Measurements from ENCODE around the gene FXYD5.

FXYD5 gene

GRCh38 chr19:35156673-35157014, 2.1 kb downstream of the FXYD5 start:
- no peaks in the 10 kb centered on the region for H3K9me3 ChIP-seq (ENCODE audit: control insufficient read depth, insufficient read depth, low read length)
- no peak overlapping the region for H3K27ac ChIP-seq (ENCODE audit: low read depth, low read length)
- H3K4me3 ChIP-seq (ENCODE audit: low read length): no peak overlapping the region
- H3K79me2 ChIP-seq (ENCODE audit: control insufficient read depth, low read length): peaks cover 16% of the 10 kb centered on the region
- H3K4me2 ChIP-seq (ENCODE audit: low read length): no peak overlapping the region
- H3K36me3 ChIP-seq (ENCODE audit: control insufficient read depth, low read length): peaks cover 49% of the 10 kb centered on the region
- no peaks in the 10 kb centered on the region for H4K20me1 ChIP-seq (ENCODE audit: control insufficient read depth, insufficient read depth, low read depth, low read length)
- no peaks in the 10 kb centered on the region for H3F3A ChIP-seq (ENCODE audit: control insufficient read depth, insufficient read depth)
- TF ChIP-seq CTCF (IDR thresholded peaks at IDR 0.05; ENCODE audit: low read depth, low read length, poor library complexity, severe bottlenecking): no peak
- no peak for TF ChIP-seq EZH2phosphoT487 (IDR thresholded peaks at IDR 0.05; ENCODE audit: borderline replicate concordance, low read length)
- H3K27me3 ChIP-seq (ENCODE audit: control insufficient read depth, low read length): peaks cover 8% of the 10 kb centered on the region
- no peaks in the 10 kb centered on the region for H3K9me2 ChIP-seq (replicated peaks; ENCODE audit: control insufficient read depth, low read length)
- H3K4me1 ChIP-seq (ENCODE audit: control insufficient read depth, low read length): peaks cover 30% of the 10 kb centered on the region

- Histone ChIP-seq H3K4me1 (ENCODE audit: control insufficient read depth, low read length) (peaks cover 26% of the 10 kb centered on the region), H3K27me3 (ENCODE audit: control insufficient read depth, low read length) (peaks cover 6% of the 10 kb centered on the region), H3K4me2 (ENCODE audit: low read length) (no peak overlapping the region), H3K9me3 (ENCODE audit: control insufficient read depth, insufficient read depth, low read length) (no peaks in the 10 kb centered on the region), H3K79me2 (ENCODE audit: control insufficient read depth, low read length) (peaks cover 16% of the 10 kb centered on the region), H3K9me2 (replicated peaks; ENCODE audit: control insufficient read depth, low read length) (no peaks in the 10 kb centered on the region), H3K27ac (ENCODE audit: low read depth, low read length) (no peak overlapping the region), H3F3A (ENCODE audit: control insufficient read depth, insufficient read depth) (no peaks in the 10 kb centered on the region), H3K36me3 (ENCODE audit: control insufficient read depth, low read length) (peaks cover 57% of the 10 kb centered on the region), H4K20me1 (ENCODE audit: control insufficient read depth, insufficient read depth, low read depth, low read length) (no peaks in the 10 kb centered on the region), H3K4me3 (ENCODE audit: low read length) (no peak overlapping the region)
- TF ChIP-seq CTCF (IDR thresholded peaks at IDR 0.05; ENCODE audit: low read depth, low read length, poor library complexity, severe bottlenecking): no peak
- TF ChIP-seq EZH2phosphoT487 (IDR thresholded peaks at IDR 0.05; ENCODE audit: borderline replicate concordance, low read length): no peak
Measured at GRCh38 chr19:35157431-35157830, 2.9 kb downstream of the FXYD5 start.

- no peaks in the 10 kb centered on the region for H3K9me2 ChIP-seq (replicated peaks; ENCODE audit: control insufficient read depth, low read length)
- H3K36me3 ChIP-seq (ENCODE audit: control insufficient read depth, low read length): peaks cover 66% of the 10 kb centered on the region
- H3K79me2 ChIP-seq (ENCODE audit: control insufficient read depth, low read length): peaks cover 14% of the 10 kb centered on the region
- no peaks in the 10 kb centered on the region for H4K20me1 ChIP-seq (ENCODE audit: control insufficient read depth, insufficient read depth, low read depth, low read length)
- no peaks in the 10 kb centered on the region for H3F3A ChIP-seq (ENCODE audit: control insufficient read depth, insufficient read depth)
- H3K9me3 ChIP-seq (ENCODE audit: control insufficient read depth, insufficient read depth, low read length): no peaks in the 10 kb centered on the region
- H3K4me3 ChIP-seq (ENCODE audit: low read length): no peak overlapping the region
- no peak overlapping the region for H3K27ac ChIP-seq (ENCODE audit: low read depth, low read length)
- no peaks in the 10 kb centered on the region for H3K27me3 ChIP-seq (ENCODE audit: control insufficient read depth, low read length)
- TF ChIP-seq EZH2phosphoT487 (IDR thresholded peaks at IDR 0.05; ENCODE audit: borderline replicate concordance, low read length): no peak
- no peak for TF ChIP-seq CTCF (IDR thresholded peaks at IDR 0.05; ENCODE audit: low read depth, low read length, poor library complexity, severe bottlenecking)
- H3K4me2 ChIP-seq (ENCODE audit: low read length): no peak overlapping the region
- H3K4me1 ChIP-seq (ENCODE audit: control insufficient read depth, low read length): peaks cover 12% of the 10 kb centered on the region
Measured at GRCh38 chr19:35159606-35160005, 5.1 kb downstream of the FXYD5 start.
